Measurements from ENCODE around the gene HNF1A. TPM values are rescaled to one million over a fixed set of nuclear protein-coding genes. Genes with fewer than 3 reads are reported as not detected.

HNF1A gene
- total and polyA plus RNA-seq, 2 donors (not counting 3 experiments of a cell fraction or from before 2014, with no cell fraction given), result not detected

DNA sequence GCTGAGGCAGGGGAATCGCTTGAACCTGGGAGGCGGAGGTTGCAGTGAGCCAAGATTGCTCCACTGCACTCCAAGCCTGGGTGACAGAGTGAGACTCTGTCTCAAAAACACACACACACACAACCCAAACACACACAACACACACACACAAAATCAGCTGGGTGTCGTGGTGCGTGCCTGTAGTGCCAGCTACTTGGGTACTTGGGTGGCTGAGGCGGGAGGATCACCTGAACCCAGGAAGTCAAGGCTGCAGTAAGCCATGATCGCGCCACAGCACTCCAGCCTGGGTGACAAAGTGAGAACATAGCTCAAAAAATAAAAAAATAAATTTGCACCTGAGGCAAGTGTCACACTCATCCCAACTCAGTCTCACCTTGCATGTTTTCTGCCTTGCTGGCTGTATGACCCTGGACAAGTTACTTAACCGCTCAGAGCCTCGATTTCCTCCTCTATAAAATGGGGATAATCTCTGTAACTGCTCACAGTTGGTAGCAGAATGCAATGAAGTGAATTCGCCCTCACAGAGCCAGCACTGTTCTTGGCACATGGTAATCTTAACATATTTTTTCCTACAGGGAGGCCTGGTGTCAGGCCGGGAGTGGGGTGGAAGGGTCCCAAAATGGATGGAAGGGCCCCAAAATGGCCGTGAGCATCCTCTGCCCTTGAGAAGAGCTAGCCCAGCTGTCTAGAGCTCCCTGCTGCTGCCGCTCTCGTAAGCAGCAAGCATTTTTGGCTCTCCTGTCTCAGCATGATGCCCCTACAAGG, 630 bp upstream of the HNF1A start:
- Histone ChIP-seq H3K36me3 (ENCODE audit: control insufficient read depth in 2 of 2, extremely low read depth in 1 of 2, insufficient read depth in 2 of 2, low read length in 2 of 2) (no peaks in the 10 kb centered on the region), H3K9ac (replicated peaks; ENCODE audit: extremely low read depth, insufficient read depth, low read length) (no peak overlapping the region), H3K79me2 (ENCODE audit: control insufficient read depth, insufficient read depth, low read length) (no peaks in the 10 kb centered on the region), H3K4me3 (replicated peaks in 1 of 3; ENCODE audit: insufficient read depth in 1 of 3, low read depth in 1 of 3, low read length in 3 of 3) (no peak overlapping the region), H3K27me3 (ENCODE audit: control insufficient read depth in 2 of 2, insufficient read depth in 2 of 2, low read length in 2 of 2) (no peaks in the 10 kb centered on the region), H4K20me1 (replicated peaks; ENCODE audit: control insufficient read depth, extremely low read depth, insufficient read depth, low read length) (no peaks in the 10 kb centered on the region), H3K9me3 (replicated peaks; ENCODE audit: control insufficient read depth, insufficient read depth, low read length) (no peaks in the 10 kb centered on the region), H2AFZ (ENCODE audit: low read depth, low read length) (no peak overlapping the region), H3K4me1 (ENCODE audit: control insufficient read depth, extremely low read depth, insufficient read depth, low read length) (no peaks in the 10 kb centered on the region), H3K27ac (ENCODE audit: insufficient read depth, low read depth, low read length) (no peak overlapping the region), H3K4me2 (ENCODE audit: insufficient read depth, low read length) (no peak overlapping the region), H3K9me1 (replicated peaks; ENCODE audit: control insufficient read depth, extremely low read depth, insufficient read depth, low read length) (no peaks in the 10 kb centered on the region)
- BruUV-seq (replicated peaks), result no TSS peak
- TF ChIP-seq EZH2 (IDR thresholded peaks at IDR 0.05; ENCODE audit: borderline replicate concordance, low read depth, low read length, severe bottlenecking) (no peak), JUN (IDR thresholded peaks at IDR 0.05; ENCODE audit: borderline replicate concordance, insufficient read depth, insufficient read length, low read depth) (no peak), GATA2 (IDR thresholded peaks at IDR 0.05; ENCODE audit: insufficient read depth, insufficient read length, low read depth, low read length) (no peak), MYC (IDR thresholded peaks at IDR 0.05; ENCODE audit: low read depth, low read length) (no peak), POLR2AphosphoS5 (IDR thresholded peaks at IDR 0.05; ENCODE audit: insufficient read depth, low read depth, low read length) (no peak), POLR2A (IDR thresholded peaks at IDR 0.05; ENCODE audit: low read depth, low read length) (no peak), FOS (IDR thresholded peaks at IDR 0.05; ENCODE audit: borderline replicate concordance, insufficient read depth, low read length) (no peak)
- TF ChIP-seq, protein P1, sequence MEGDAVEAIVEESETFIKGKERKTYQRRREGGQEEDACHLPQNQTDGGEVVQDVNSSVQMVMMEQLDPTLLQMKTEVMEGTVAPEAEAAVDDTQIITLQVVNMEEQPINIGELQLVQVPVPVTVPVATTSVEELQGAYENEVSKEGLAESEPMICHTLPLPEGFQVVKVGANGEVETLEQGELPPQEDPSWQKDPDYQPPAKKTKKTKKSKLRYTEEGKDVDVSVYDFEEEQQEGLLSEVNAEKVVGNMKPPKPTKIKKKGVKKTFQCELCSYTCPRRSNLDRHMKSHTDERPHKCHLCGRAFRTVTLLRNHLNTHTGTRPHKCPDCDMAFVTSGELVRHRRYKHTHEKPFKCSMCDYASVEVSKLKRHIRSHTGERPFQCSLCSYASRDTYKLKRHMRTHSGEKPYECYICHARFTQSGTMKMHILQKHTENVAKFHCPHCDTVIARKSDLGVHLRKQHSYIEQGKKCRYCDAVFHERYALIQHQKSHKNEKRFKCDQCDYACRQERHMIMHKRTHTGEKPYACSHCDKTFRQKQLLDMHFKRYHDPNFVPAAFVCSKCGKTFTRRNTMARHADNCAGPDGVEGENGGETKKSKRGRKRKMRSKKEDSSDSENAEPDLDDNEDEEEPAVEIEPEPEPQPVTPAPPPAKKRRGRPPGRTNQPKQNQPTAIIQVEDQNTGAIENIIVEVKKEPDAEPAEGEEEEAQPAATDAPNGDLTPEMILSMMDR (IDR thresholded peaks at IDR 0.05; ENCODE audit: extremely low read depth in 1 of 2, insufficient read depth in 1 of 2, low read depth in 1 of 2, low read length in 2 of 2), result no peak
- TF ChIP-seq, protein P2, sequence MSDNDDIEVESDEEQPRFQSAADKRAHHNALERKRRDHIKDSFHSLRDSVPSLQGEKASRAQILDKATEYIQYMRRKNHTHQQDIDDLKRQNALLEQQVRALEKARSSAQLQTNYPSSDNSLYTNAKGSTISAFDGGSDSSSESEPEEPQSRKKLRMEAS (IDR thresholded peaks at IDR 0.05; ENCODE audit: insufficient read depth, insufficient read length), result no peak
- ChIA-PET CTCF (interaction anchor here (0.7 kb wide), 3 partner anchors 132 to 328 kb away, joined by 3 to 4 read pairs (median 3); no protein-coding TSS in a partner anchor), POLR2A (no interaction called here)
- dilution Hi-C loops (cut with MboI; ENCODE audit: extremely low pct_ligation_motif_present, low sequenced_read_pairs), result no loop called here
- intact Hi-C loops (cut with micrococcal nuclease), result no loop called here
- FAIRE-seq (no peak), DNase-seq (ENCODE audit: low read depth, low spot score) (no peak)

Measured in endothelial cell of umbilical vein (primary cell).